Glutamatergic neuron (in vitro differentiated cells): ENCODE data around the gene HES2. TPM values are rescaled to one million over a fixed set of nuclear protein-coding genes. Genes with fewer than 3 reads are reported as not detected.

Source experiments
- DNase-seq: peaks from one replicate; pipeline ENCODE4 v3.0.0; 2022
- H3K27ac Mint-ChIP-seq: one replicate; pipeline ENCODE4 v1.8.0; 2020; ENCODE audit warnings: mild to moderate bottlenecking, mixed read lengths, inconsistent platforms; ENCODE audit not compliant: unreplicated experiment
- H3K27me3 Mint-ChIP-seq: one replicate; pipeline ENCODE4 v1.8.0; 2020; ENCODE audit warnings: mild to moderate bottlenecking, moderate library complexity, mixed read lengths, inconsistent platforms; ENCODE audit not compliant: unreplicated experiment
- H3K36me3 Mint-ChIP-seq: one replicate; pipeline ENCODE4 v1.8.0; 2020; ENCODE audit warnings: mild to moderate bottlenecking, mixed read lengths, inconsistent platforms; ENCODE audit not compliant: unreplicated experiment
- H3K4me1 Mint-ChIP-seq: one replicate; pipeline ENCODE4 v1.8.0; 2020; ENCODE audit warnings: mild to moderate bottlenecking, low read depth, mixed read lengths, inconsistent platforms; ENCODE audit not compliant: unreplicated experiment
- H3K4me3 Mint-ChIP-seq: one replicate; pipeline ENCODE4 v1.8.0; 2020; ENCODE audit warnings: mild to moderate bottlenecking, mixed read lengths, inconsistent platforms; ENCODE audit not compliant: unreplicated experiment
- H3K9me3 Mint-ChIP-seq: one replicate; pipeline ENCODE4 v1.8.0; 2020; ENCODE audit warnings: mild to moderate bottlenecking, moderate library complexity, mixed read lengths, inconsistent platforms; ENCODE audit not compliant: unreplicated experiment
- CTCF ChIP-seq: fragments of 200-600 bp; sonication (generic); IDR thresholded peaks from one replicate; pipeline ENCODE4 v1.5.0; 2021; ENCODE audit not compliant: partially characterized antibody, unreplicated experiment
- total RNA-seq: library from RNA; stranded (reverse); fragmentation: NEBNext Ultra II Directional; extraction: Animal tissue kit (Norgen Biotek cat#: 25700); gene quantifications from one replicate; pipeline ENCODE4 v1.2.1, GENCODE V29; 2021; ENCODE audit not compliant: unreplicated experiment

Gene HES2
- total RNA-seq, 1 donor from 2014 or later = 54.6 TPM

GRCh38 chr1:6412896-6413295 is 6.8 kb downstream of the HES2 start:
- peaks cover 12% of the 10 kb centered on the region for H3K27me3 Mint-ChIP-seq
- H3K4me1 Mint-ChIP-seq = peaks cover 8% of the 10 kb centered on the region
- TF ChIP-seq CTCF = no peak
- no peak for DNase-seq
- H3K4me3 Mint-ChIP-seq = no peak overlapping the region
- no peaks in the 10 kb centered on the region for H3K36me3 Mint-ChIP-seq
- no peak overlapping the region for H3K27ac Mint-ChIP-seq
- peaks cover 4% of the 10 kb centered on the region for H3K9me3 Mint-ChIP-seq

GRCh38 chr1:6410248-6410893 is 9.3 kb downstream of the HES2 start:
- no peak for TF ChIP-seq CTCF
- Mint-ChIP-seq H3K27me3 (peaks cover 5% of the 10 kb centered on the region), H3K4me1 (peaks cover 6% of the 10 kb centered on the region), H3K4me3 (no peak overlapping the region), H3K9me3 (no peaks in the 10 kb centered on the region), H3K36me3 (no peaks in the 10 kb centered on the region), H3K27ac (no peak overlapping the region)
- no peak for DNase-seq

- TF ChIP-seq CTCF = no peak
- peaks cover 7% of the 10 kb centered on the region for H3K27me3 Mint-ChIP-seq
- H3K9me3 Mint-ChIP-seq = peaks cover 2% of the 10 kb centered on the region
- no peak overlapping the region for H3K27ac Mint-ChIP-seq
- H3K36me3 Mint-ChIP-seq = no peaks in the 10 kb centered on the region
- H3K4me3 Mint-ChIP-seq = no peak overlapping the region
- peaks cover 5% of the 10 kb centered on the region for H3K4me1 Mint-ChIP-seq
- no peak for DNase-seq
Observed at GRCh38 chr1:6409733-6410132, 10.0 kb downstream of the HES2 start.

GRCh38 chr1:6409053-6409452 is 10.7 kb downstream of the HES2 start:
- TF ChIP-seq CTCF = no peak
- no peak overlapping the region for H3K27ac Mint-ChIP-seq
- H3K9me3 Mint-ChIP-seq = peaks cover 3% of the 10 kb centered on the region
- no peaks in the 10 kb centered on the region for H3K36me3 Mint-ChIP-seq
- H3K4me3 Mint-ChIP-seq = no peak overlapping the region
- no peak for DNase-seq
- H3K27me3 Mint-ChIP-seq = peaks cover 8% of the 10 kb centered on the region
- H3K4me1 Mint-ChIP-seq = peaks cover 3% of the 10 kb centered on the region

DNA sequence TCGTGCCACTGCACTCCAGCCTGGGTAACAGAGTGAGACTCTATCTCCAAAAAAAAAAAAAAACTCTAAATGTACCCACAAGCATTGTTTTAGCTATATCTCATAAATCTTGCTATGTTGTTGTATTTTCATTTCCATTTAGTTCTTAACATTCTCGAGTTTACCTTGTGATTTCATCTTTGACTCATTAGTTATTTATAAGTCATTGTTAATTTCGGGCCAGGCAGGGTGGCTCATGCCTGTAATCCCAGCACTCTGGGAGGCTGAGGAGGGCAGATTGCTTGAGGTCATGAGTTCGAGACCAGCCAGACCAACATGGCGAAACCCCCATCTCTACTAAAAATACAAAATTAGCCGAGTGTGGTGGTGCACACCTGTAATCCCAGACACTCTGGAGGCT is 11.7 kb downstream of the HES2 start:
- no peak overlapping the region for H3K27ac Mint-ChIP-seq
- H3K27me3 Mint-ChIP-seq = peaks cover 8% of the 10 kb centered on the region
- H3K4me1 Mint-ChIP-seq = peaks cover 3% of the 10 kb centered on the region
- no peak overlapping the region for H3K4me3 Mint-ChIP-seq
- DNase-seq = no peak
- H3K36me3 Mint-ChIP-seq = no peaks in the 10 kb centered on the region
- H3K9me3 Mint-ChIP-seq = peaks cover 3% of the 10 kb centered on the region
- TF ChIP-seq CTCF = no peak
